DOHH2 (cell line): ENCODE results near the gene PSMC2.

Source experiments
- H3F3A ChIP-seq: fragments of 200-600 bp; sonication (generic), shearing (Covaris generic); 2 replicates; pipeline ENCODE4 v1.6.0; 2016; ENCODE audit warnings: antibody characterized with exemption, mild to moderate bottlenecking; ENCODE audit not compliant: control insufficient read depth, insufficient read depth
- H3K27ac ChIP-seq: fragments of 200-600 bp; sonication (generic); 2 replicates; pipeline ENCODE4 v1.5.1; 2014; ENCODE audit warnings: low read depth, mild to moderate bottlenecking, low read length, moderate library complexity
- H3K27me3 ChIP-seq: fragments of 200-600 bp; sonication (generic); 2 replicates; pipeline ENCODE4 v1.6.1; 2014; ENCODE audit warnings: mild to moderate bottlenecking, low read length, mixed read lengths; ENCODE audit not compliant: control insufficient read depth
- H3K36me3 ChIP-seq: fragments of 200-600 bp; sonication (generic); 2 replicates; pipeline ENCODE4 v1.6.1; 2014; ENCODE audit warnings: mild to moderate bottlenecking, low read length, moderate library complexity, mixed read lengths; ENCODE audit not compliant: control insufficient read depth
- H3K4me1 ChIP-seq: fragments of 200-600 bp; sonication (generic); 2 replicates; pipeline ENCODE4 v1.6.1; 2014; ENCODE audit warnings: mild to moderate bottlenecking, low read length, mixed read lengths; ENCODE audit not compliant: control insufficient read depth
- H3K4me2 ChIP-seq: fragments of 200-600 bp; sonication (generic); 2 replicates; pipeline ENCODE4 v1.6.0; 2014; ENCODE audit warnings: mild to moderate bottlenecking, low read length, moderate library complexity
- H3K4me3 ChIP-seq: fragments of 200-600 bp; sonication (generic); 2 replicates; pipeline ENCODE4 v1.5.1; 2014; ENCODE audit warnings: mild to moderate bottlenecking, low read length, mixed read lengths
- H3K79me2 ChIP-seq: fragments of 200-600 bp; sonication (generic); 2 replicates; pipeline ENCODE4 v1.6.1; 2014; ENCODE audit warnings: mild to moderate bottlenecking, low read length, mixed read lengths; ENCODE audit not compliant: control insufficient read depth
- H3K9me2 ChIP-seq: fragments of 200-600 bp; sonication (generic); replicated peaks from 2 replicates; pipeline ENCODE4 v1.6.1; 2014; ENCODE audit warnings: mild to moderate bottlenecking, low read length, mixed read lengths; ENCODE audit not compliant: control insufficient read depth
- H3K9me3 ChIP-seq: fragments of 200-600 bp; sonication (generic); 2 replicates; pipeline ENCODE4 v1.6.1; 2014; ENCODE audit warnings: antibody characterized with exemption, low read length, mixed read lengths; ENCODE audit not compliant: control insufficient read depth, insufficient read depth
- H4K20me1 ChIP-seq: fragments of 200-600 bp; sonication (generic); 2 replicates; pipeline ENCODE4 v1.6.0; 2014; ENCODE audit warnings: low read depth, mild to moderate bottlenecking, antibody characterized with exemption, low read length, moderate library complexity; ENCODE audit not compliant: control insufficient read depth, insufficient read depth
- CTCF ChIP-seq: fragments of 200-600 bp; sonication (generic); IDR thresholded peaks from one replicate; pipeline ENCODE4 v1.5.1; 2014; ENCODE audit warnings: antibody characterized with exemption, mild to moderate bottlenecking, low read depth, low read length; ENCODE audit not compliant: poor library complexity, severe bottlenecking
- EZH2phosphoT487 ChIP-seq: fragments of 200-600 bp; sonication (generic); IDR thresholded peaks from 2 replicates; pipeline ENCODE4 v1.6.1; 2017; ENCODE audit warnings: borderline replicate concordance, mild to moderate bottlenecking, antibody characterized with exemption, low read length, moderate library complexity, mixed read lengths

Gene PSMC2

GRCh38 chr7:103316380-103316941, 31.0 kb upstream of the PSMC2 start:
- peaks cover 5% of the 10 kb centered on the region for H3K79me2 ChIP-seq
- no peaks in the 10 kb centered on the region for H3K4me1 ChIP-seq
- no peaks in the 10 kb centered on the region for H3K9me2 ChIP-seq
- H3K9me3 ChIP-seq = no peaks in the 10 kb centered on the region
- peaks cover 50% of the 10 kb centered on the region for H3F3A ChIP-seq
- H3K27me3 ChIP-seq = no peaks in the 10 kb centered on the region
- H3K4me3 ChIP-seq = no peak overlapping the region
- H3K4me2 ChIP-seq = no peak overlapping the region
- peaks cover 96% of the 10 kb centered on the region for H3K36me3 ChIP-seq
- no peak overlapping the region for H3K27ac ChIP-seq
- TF ChIP-seq CTCF (no peak), EZH2phosphoT487 (no peak)
- peaks cover 4% of the 10 kb centered on the region for H4K20me1 ChIP-seq

- H3K79me2 ChIP-seq = peaks cover 5% of the 10 kb centered on the region; the same call in 1 of the 2 replicates
- H3K4me3 ChIP-seq = no peak overlapping the region
- peaks cover 44% of the 10 kb centered on the region for H3F3A ChIP-seq
- H3K27ac ChIP-seq = no peak overlapping the region
- no peak overlapping the region for H3K4me2 ChIP-seq
- TF ChIP-seq EZH2phosphoT487 (no peak), CTCF (no peak)
- no peaks in the 10 kb centered on the region for H3K9me2 ChIP-seq
- H3K27me3 ChIP-seq = no peaks in the 10 kb centered on the region
- H4K20me1 ChIP-seq = peaks cover 4% of the 10 kb centered on the region
- H3K4me1 ChIP-seq = no peaks in the 10 kb centered on the region
- peaks cover 95% of the 10 kb centered on the region for H3K36me3 ChIP-seq
- no peaks in the 10 kb centered on the region for H3K9me3 ChIP-seq
These were observed 30.4 kb upstream of the PSMC2 start for GRCh38 chr7:103317009-103317408.

- peaks cover 26% of the 10 kb centered on the region for H3K79me2 ChIP-seq
- TF ChIP-seq EZH2phosphoT487 = no peak
- TF ChIP-seq CTCF = no peak
- peaks cover 34% of the 10 kb centered on the region for H3F3A ChIP-seq
- no peaks in the 10 kb centered on the region for H4K20me1 ChIP-seq
- H3K4me2 ChIP-seq = no peak overlapping the region
- no peaks in the 10 kb centered on the region for H3K4me1 ChIP-seq
- peaks cover 80% of the 10 kb centered on the region for H3K36me3 ChIP-seq
- no peaks in the 10 kb centered on the region for H3K27me3 ChIP-seq
- no peaks in the 10 kb centered on the region for H3K9me3 ChIP-seq
- no peaks in the 10 kb centered on the region for H3K9me2 ChIP-seq
- H3K27ac ChIP-seq = no peak overlapping the region
- H3K4me3 ChIP-seq = no peak overlapping the region
These were observed 21.7 kb upstream of the PSMC2 start for GRCh38 chr7:103325744-103326143.

- Histone ChIP-seq H3K36me3 (peaks cover 85% of the 10 kb centered on the region), H3K4me1 (peaks cover 14% of the 10 kb centered on the region; the same call in 1 of the 2 replicates), H3K4me2 (no peak overlapping the region), H3F3A (0 out of 2 replicates have a peak, but pooled peaks cover 9% of the 10 kb centered on the region), H3K79me2 (peaks cover 94% of the 10 kb centered on the region), H4K20me1 (peaks cover 14% of the 10 kb centered on the region; the same call in 1 of the 2 replicates), H3K27me3 (no peaks in the 10 kb centered on the region), H3K9me3 (no peaks in the 10 kb centered on the region), H3K9me2 (no peaks in the 10 kb centered on the region), H3K27ac (no peak overlapping the region), H3K4me3 (no peak overlapping the region)
- TF ChIP-seq EZH2phosphoT487 (no peak), CTCF (no peak)
These were observed 10.7 kb upstream of the PSMC2 start for GRCh38 chr7:103336761-103337160.
